ENCODE data around the gene PCNX2.

The PCNX2 gene

GRCh38 chr1:232980355-232980978 is 315.1 kb downstream of the PCNX2 start:
- Histone ChIP-seq H3K27me3 (ENCODE audit: insufficient read depth, low read length) (no peaks in the 10 kb centered on the region), H3K9me3 (ENCODE audit: insufficient read depth, low read depth, low read length) (no peaks in the 10 kb centered on the region), H3K27ac (ENCODE audit: low read length) (no peak overlapping the region), H3K9ac (ENCODE audit: low read depth, low read length) (no peak overlapping the region), H3K4me1 (ENCODE audit: insufficient read depth, low read length) (no peaks in the 10 kb centered on the region), H3K36me3 (ENCODE audit: insufficient read depth, low read depth, low read length) (peaks cover 44% of the 10 kb centered on the region), H3K4me3 (ENCODE audit: low read length) (no peak overlapping the region)

DNA sequence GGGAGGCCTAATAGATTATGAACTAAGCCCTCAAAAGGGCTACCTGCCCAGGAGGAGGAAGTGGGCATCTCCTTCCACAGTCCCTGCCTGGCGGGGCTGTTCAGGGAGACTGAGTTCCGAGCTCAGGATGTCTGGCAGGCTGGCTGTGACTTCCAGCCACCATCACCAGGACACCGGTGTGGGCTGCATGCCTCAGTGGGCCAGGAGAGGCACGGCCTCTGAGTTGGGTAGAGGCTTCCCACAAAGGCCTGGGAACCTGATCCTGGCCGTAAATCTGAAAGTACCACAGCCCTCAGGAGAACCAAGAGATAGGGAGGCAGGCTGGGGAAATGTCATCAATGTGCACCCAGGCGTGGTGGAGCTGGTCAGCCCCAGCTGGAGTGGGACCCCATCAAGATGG is 316.0 kb downstream of the PCNX2 start:
- Histone ChIP-seq H3K9me3 (ENCODE audit: insufficient read depth, low read depth, low read length) (no peaks in the 10 kb centered on the region), H3K27me3 (ENCODE audit: insufficient read depth, low read length) (no peaks in the 10 kb centered on the region), H3K4me3 (ENCODE audit: low read length) (no peak overlapping the region), H3K9ac (ENCODE audit: low read depth, low read length) (no peak overlapping the region), H3K36me3 (ENCODE audit: insufficient read depth, low read depth, low read length) (peaks cover 50% of the 10 kb centered on the region), H3K4me1 (ENCODE audit: insufficient read depth, low read length) (no peaks in the 10 kb centered on the region), H3K27ac (ENCODE audit: low read length) (no peak overlapping the region)

- no peak overlapping the region for H3K9ac ChIP-seq (ENCODE audit: low read depth, low read length)
- peaks cover 2% of the 10 kb centered on the region; the same call in 1 of the 2 replicates for H3K9me3 ChIP-seq (ENCODE audit: insufficient read depth, low read depth, low read length)
- no peaks in the 10 kb centered on the region for H3K4me1 ChIP-seq (ENCODE audit: insufficient read depth, low read length)
- peaks cover 57% of the 10 kb centered on the region for H3K36me3 ChIP-seq (ENCODE audit: insufficient read depth, low read depth, low read length)
- no peak overlapping the region for H3K4me3 ChIP-seq (ENCODE audit: low read length)
- H3K27ac ChIP-seq (ENCODE audit: low read length): no peak overlapping the region
- no peaks in the 10 kb centered on the region for H3K27me3 ChIP-seq (ENCODE audit: insufficient read depth, low read length)
Measured at GRCh38 chr1:232978815-232979214, 316.7 kb downstream of the PCNX2 start.

GRCh38 chr1:232978091-232978634 is 317.4 kb downstream of the PCNX2 start:
- Histone ChIP-seq H3K4me3 (ENCODE audit: low read length) (no peak overlapping the region), H3K9ac (ENCODE audit: low read depth, low read length) (no peak overlapping the region), H3K36me3 (ENCODE audit: insufficient read depth, low read depth, low read length) (peaks cover 58% of the 10 kb centered on the region), H3K9me3 (ENCODE audit: insufficient read depth, low read depth, low read length) (peaks cover 3% of the 10 kb centered on the region; the same call in 1 of the 2 replicates), H3K4me1 (ENCODE audit: insufficient read depth, low read length) (no peaks in the 10 kb centered on the region), H3K27me3 (ENCODE audit: insufficient read depth, low read length) (no peaks in the 10 kb centered on the region), H3K27ac (ENCODE audit: low read length) (no peak overlapping the region)

DNA sequence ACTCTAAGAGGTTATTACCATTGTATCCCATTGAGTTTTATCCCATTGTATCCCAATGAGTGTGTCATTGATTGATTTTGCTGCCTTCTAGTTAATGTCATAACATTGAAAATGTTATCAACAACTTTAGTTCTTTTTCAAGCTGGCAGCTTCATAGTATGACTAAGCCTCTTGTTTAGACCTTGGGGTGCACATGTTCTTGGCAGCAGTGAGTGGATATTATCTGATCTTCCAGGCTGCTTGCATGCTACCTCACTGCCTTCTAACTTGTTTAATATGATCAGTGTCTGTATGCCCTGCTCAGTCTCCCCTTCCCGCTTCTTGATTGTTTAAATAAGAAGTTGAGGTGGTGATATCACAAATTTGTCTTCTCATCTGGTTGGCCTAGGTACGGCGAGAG is 320.6 kb downstream of the PCNX2 start:
- no peak overlapping the region for H3K9ac ChIP-seq (ENCODE audit: low read depth, low read length)
- no peak overlapping the region for H3K4me3 ChIP-seq (ENCODE audit: low read length)
- no peaks in the 10 kb centered on the region for H3K4me1 ChIP-seq (ENCODE audit: insufficient read depth, low read length)
- peaks cover 90% of the 10 kb centered on the region for H3K36me3 ChIP-seq (ENCODE audit: insufficient read depth, low read depth, low read length)
- H3K9me3 ChIP-seq (ENCODE audit: insufficient read depth, low read depth, low read length): peaks cover 8% of the 10 kb centered on the region; the same call in 1 of the 2 replicates
- no peaks in the 10 kb centered on the region for H3K27me3 ChIP-seq (ENCODE audit: insufficient read depth, low read length)
- H3K27ac ChIP-seq (ENCODE audit: low read length): no peak overlapping the region

DNA sequence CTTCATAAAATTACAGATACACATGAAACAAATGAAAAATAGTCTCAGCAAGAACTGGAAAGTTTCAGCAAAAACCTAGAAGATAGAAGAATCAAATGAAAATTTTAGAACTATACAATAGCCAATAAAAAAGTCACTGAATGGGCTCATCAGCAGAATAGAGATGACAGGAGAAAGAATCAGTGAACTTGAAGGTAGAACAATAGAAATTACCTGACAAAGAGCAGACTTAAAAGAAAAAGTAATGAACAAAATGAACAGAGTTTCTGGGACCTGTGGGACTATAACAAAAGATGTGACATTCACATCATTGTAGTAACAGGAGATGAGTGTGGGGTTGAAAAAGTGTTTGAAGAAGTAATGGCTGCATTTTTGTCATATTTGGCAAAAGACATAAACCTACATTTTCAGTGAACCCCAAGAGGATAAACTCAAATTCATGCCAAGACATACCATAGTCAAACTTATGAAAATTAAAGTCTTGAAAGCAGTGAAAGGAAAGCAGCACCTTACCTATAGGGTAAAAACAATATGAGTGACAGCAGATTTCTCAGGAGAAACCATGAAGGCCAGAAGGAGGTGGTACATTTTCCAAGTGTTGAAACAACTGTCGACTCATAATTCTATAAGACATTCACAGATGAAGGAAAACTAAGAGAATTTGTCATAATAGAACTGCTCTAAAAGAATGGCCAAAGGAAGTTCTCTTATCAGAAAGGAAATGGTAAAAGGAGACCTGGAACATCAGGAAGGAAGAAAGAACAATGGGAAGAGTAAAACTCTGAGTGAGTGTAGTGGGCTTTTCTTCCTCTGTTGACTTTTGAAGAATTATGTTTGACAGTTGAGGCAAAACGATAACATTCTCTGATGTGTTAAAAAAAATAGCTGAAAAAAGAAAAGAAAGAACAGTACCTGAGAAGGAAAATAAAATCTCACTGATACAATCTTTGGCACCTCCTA is 321.6 kb downstream of the PCNX2 start:
- Histone ChIP-seq H3K27ac (ENCODE audit: low read length) (no peak overlapping the region), H3K9me3 (ENCODE audit: insufficient read depth, low read depth, low read length) (peaks cover 8% of the 10 kb centered on the region; the same call in 1 of the 2 replicates), H3K4me1 (ENCODE audit: insufficient read depth, low read length) (no peaks in the 10 kb centered on the region), H3K4me3 (ENCODE audit: low read length) (no peak overlapping the region), H3K27me3 (ENCODE audit: insufficient read depth, low read length) (no peaks in the 10 kb centered on the region), H3K9ac (ENCODE audit: low read depth, low read length) (no peak overlapping the region), H3K36me3 (ENCODE audit: insufficient read depth, low read depth, low read length) (peaks cover 96% of the 10 kb centered on the region)

- no peak overlapping the region for H3K27ac ChIP-seq (ENCODE audit: low read length)
- no peak overlapping the region for H3K4me3 ChIP-seq (ENCODE audit: low read length)
- no peaks in the 10 kb centered on the region for H3K4me1 ChIP-seq (ENCODE audit: insufficient read depth, low read length)
- H3K9me3 ChIP-seq (ENCODE audit: insufficient read depth, low read depth, low read length): peaks cover 8% of the 10 kb centered on the region; the same call in 1 of the 2 replicates
- H3K36me3 ChIP-seq (ENCODE audit: insufficient read depth, low read depth, low read length): peaks cover 94% of the 10 kb centered on the region
- H3K9ac ChIP-seq (ENCODE audit: low read depth, low read length): no peak overlapping the region
- H3K27me3 ChIP-seq (ENCODE audit: insufficient read depth, low read length): no peaks in the 10 kb centered on the region
Measured at GRCh38 chr1:232970508-232970907, 325.0 kb downstream of the PCNX2 start.

- H3K27ac ChIP-seq (ENCODE audit: low read length): no peak overlapping the region
- H3K9ac ChIP-seq (ENCODE audit: low read depth, low read length): no peak overlapping the region
- H3K36me3 ChIP-seq (ENCODE audit: insufficient read depth, low read depth, low read length): peaks cover 93% of the 10 kb centered on the region
Measured at GRCh38 chr1:232969799-232970198, 325.7 kb downstream of the PCNX2 start.

DNA sequence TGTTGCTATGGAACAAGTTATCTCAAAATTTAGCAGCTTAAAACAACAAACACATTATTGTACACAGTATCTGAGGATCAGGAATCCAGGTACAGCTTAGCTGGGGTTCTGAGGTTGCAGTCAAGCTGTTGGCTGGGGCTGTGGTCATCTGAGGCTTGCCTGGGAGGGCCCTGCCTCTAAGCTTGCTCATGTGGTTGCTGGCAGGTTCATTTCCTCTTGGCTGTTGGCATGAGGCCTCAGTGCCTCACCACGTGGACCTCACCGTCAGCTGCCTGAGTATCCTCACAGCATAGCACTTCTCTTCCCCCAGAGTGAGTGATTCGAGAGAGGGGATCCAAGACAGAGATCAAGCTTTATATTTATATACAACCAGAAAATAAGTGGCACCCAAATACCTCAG is 326.6 kb downstream of the PCNX2 start:
- Histone ChIP-seq H3K27ac (ENCODE audit: low read length) (no peak overlapping the region), H3K36me3 (ENCODE audit: insufficient read depth, low read depth, low read length) (peaks cover 94% of the 10 kb centered on the region), H3K9ac (ENCODE audit: low read depth, low read length) (no peak overlapping the region), H3K4me1 (ENCODE audit: insufficient read depth, low read length) (no peaks in the 10 kb centered on the region), H3K4me3 (ENCODE audit: low read length) (no peak overlapping the region), H3K27me3 (ENCODE audit: insufficient read depth, low read length) (no peaks in the 10 kb centered on the region), H3K9me3 (ENCODE audit: insufficient read depth, low read depth, low read length) (peaks cover 8% of the 10 kb centered on the region; the same call in 1 of the 2 replicates)

More at GRCh38 chr1:232969799-232970198, 325.7 kb downstream of the PCNX2 start:
- Histone ChIP-seq H3K4me3 (ENCODE audit: low read length) (no peak overlapping the region), H3K27me3 (ENCODE audit: insufficient read depth, low read length) (no peaks in the 10 kb centered on the region), H3K4me1 (ENCODE audit: insufficient read depth, low read length) (no peaks in the 10 kb centered on the region), H3K9me3 (ENCODE audit: insufficient read depth, low read depth, low read length) (peaks cover 8% of the 10 kb centered on the region; the same call in 1 of the 2 replicates)

GRCh38 chr1:232968391-232968790 is 327.1 kb downstream of the PCNX2 start:
- H3K27ac ChIP-seq (ENCODE audit: low read length): no peak overlapping the region
- peaks cover 91% of the 10 kb centered on the region for H3K36me3 ChIP-seq (ENCODE audit: insufficient read depth, low read depth, low read length)
- H3K9ac ChIP-seq (ENCODE audit: low read depth, low read length): no peak overlapping the region
- H3K27me3 ChIP-seq (ENCODE audit: insufficient read depth, low read length): no peaks in the 10 kb centered on the region
- no peak overlapping the region for H3K4me3 ChIP-seq (ENCODE audit: low read length)
- H3K4me1 ChIP-seq (ENCODE audit: insufficient read depth, low read length): no peaks in the 10 kb centered on the region
- peaks cover 5% of the 10 kb centered on the region; the same call in 1 of the 2 replicates for H3K9me3 ChIP-seq (ENCODE audit: insufficient read depth, low read depth, low read length)

- Histone ChIP-seq H3K27me3 (ENCODE audit: insufficient read depth, low read length) (no peaks in the 10 kb centered on the region), H3K4me1 (ENCODE audit: insufficient read depth, low read length) (no peaks in the 10 kb centered on the region), H3K9ac (ENCODE audit: low read depth, low read length) (no peak overlapping the region), H3K4me3 (ENCODE audit: low read length) (no peak overlapping the region), H3K9me3 (ENCODE audit: insufficient read depth, low read depth, low read length) (no peaks in the 10 kb centered on the region), H3K27ac (ENCODE audit: low read length) (no peak overlapping the region), H3K36me3 (ENCODE audit: insufficient read depth, low read depth, low read length) (peaks cover 80% of the 10 kb centered on the region)
Measured at GRCh38 chr1:232966663-232967062, 328.9 kb downstream of the PCNX2 start.
